MM.1S (cell line): ENCODE measurements around the gene UGT1A4.
"Not testable (repeated sequence)": the region's sequence is repeated elsewhere in the genome, so short reads cannot be mapped to it uniquely, and the experiment has no call there.

Experiments
- DNase-seq: peaks from one replicate; pipeline ENCODE4 v3.0.0-alpha.2; 2015
- H2AFZ ChIP-seq: fragments of 300-600 bp; sonication (generic); 2 replicates; pipeline ENCODE4 v1.6.0; 2016; ENCODE audit warnings: antibody characterized with exemption, low read length
- H3F3A ChIP-seq: fragments of 300-600 bp; sonication (generic); 2 replicates; pipeline ENCODE4 v1.6.1; 2016; ENCODE audit warnings: mild to moderate bottlenecking, antibody characterized with exemption, low read length, moderate library complexity, mixed read lengths; ENCODE audit not compliant: insufficient read depth
- H3K27ac ChIP-seq: fragments of 300-600 bp; sonication (generic); 2 replicates; pipeline ENCODE4 v1.5.1; 2016; ENCODE audit warnings: mild to moderate bottlenecking, low read length
- H3K27me3 ChIP-seq: fragments of 300-600 bp; sonication (generic); replicated peaks from 2 replicates; pipeline ENCODE4 v1.6.0; 2016; ENCODE audit warnings: low read length; ENCODE audit not compliant: insufficient read depth
- H3K36me3 ChIP-seq: fragments of 300-600 bp; sonication (generic); replicated peaks from 2 replicates; pipeline ENCODE4 v1.6.1; 2016; ENCODE audit warnings: mild to moderate bottlenecking, low read length, mixed read lengths; ENCODE audit not compliant: insufficient read depth
- H3K4me1 ChIP-seq: fragments of 300-600 bp; sonication (generic); 2 replicates; pipeline ENCODE4 v1.6.1; 2016; ENCODE audit warnings: low read length, mixed read lengths
- H3K4me2 ChIP-seq: fragments of 300-600 bp; sonication (generic); 2 replicates; pipeline ENCODE4 v1.6.0; 2016; ENCODE audit warnings: low read depth, low read length
- H3K4me3 ChIP-seq: fragments of 300-600 bp; sonication (generic); 2 replicates; pipeline ENCODE4 v1.5.1; 2016; ENCODE audit warnings: low read length, mixed read lengths
- H3K79me2 ChIP-seq: fragments of 300-600 bp; sonication (generic); 2 replicates; pipeline ENCODE4 v1.6.1; 2016; ENCODE audit warnings: mixed run types, low read length, mixed read lengths
- H3K9ac ChIP-seq: fragments of 300-600 bp; sonication (generic); 2 replicates; pipeline ENCODE4 v1.6.1; 2016; ENCODE audit warnings: low read length, mixed read lengths
- H3K9me2 ChIP-seq: fragments of 300-600 bp; sonication (generic); replicated peaks from 2 replicates; pipeline ENCODE4 v1.6.1; 2016; ENCODE audit warnings: mild to moderate bottlenecking, low read length, mixed read lengths; ENCODE audit not compliant: insufficient read depth
- H3K9me3 ChIP-seq: fragments of 300-600 bp; sonication (generic); replicated peaks from 2 replicates; pipeline ENCODE4 v1.6.1; 2016; ENCODE audit warnings: mild to moderate bottlenecking, low read length, mixed read lengths; ENCODE audit not compliant: insufficient read depth
- H4K20me1 ChIP-seq: fragments of 300-600 bp; sonication (generic); 2 replicates; pipeline ENCODE4 v1.6.1; 2016; ENCODE audit warnings: mild to moderate bottlenecking, low read length, moderate library complexity, mixed read lengths; ENCODE audit not compliant: insufficient read depth
- CTCF ChIP-seq: fragments of 300-600 bp; sonication (generic); IDR thresholded peaks from 2 replicates; pipeline ENCODE4 v1.5.1; 2016; ENCODE audit warnings: antibody characterized with exemption, low read length, mixed read lengths
- EZH2 ChIP-seq: fragments of 300-600 bp; sonication (generic); optimal IDR thresholded peaks from 2 replicates; pipeline ENCODE3; 2017; ENCODE audit warnings: low read depth, mild to moderate bottlenecking, antibody characterized with exemption, low read length, mixed read lengths
- EZH2phosphoT487 ChIP-seq: fragments of 300-600 bp; sonication (generic); IDR thresholded peaks from 2 replicates; pipeline ENCODE4 v1.6.1; 2018; ENCODE audit warnings: antibody characterized with exemption, low read length

Gene UGT1A4

GRCh38 chr2:233746475-233747282 is 28.1 kb downstream of the UGT1A4 start:
- Histone ChIP-seq H3K27ac (no peak overlapping the region), H3F3A (no peaks in the 10 kb centered on the region), H3K27me3 (no peaks in the 10 kb centered on the region), H4K20me1 (no peaks in the 10 kb centered on the region), H3K4me1 (no peaks in the 10 kb centered on the region), H3K79me2 (no peaks in the 10 kb centered on the region), H3K9me2 (no peaks in the 10 kb centered on the region), H3K4me2 (no peak overlapping the region), H3K9me3 (no peaks in the 10 kb centered on the region), H3K4me3 (no peak overlapping the region), H3K9ac (no peak overlapping the region), H2AFZ (no peak overlapping the region), H3K36me3 (no peaks in the 10 kb centered on the region)
- no peak for DNase-seq
- TF ChIP-seq EZH2 = no peak
- no peak for TF ChIP-seq EZH2phosphoT487
- no peak for TF ChIP-seq CTCF

GRCh38 chr2:233747283-233747544 is 28.7 kb downstream of the UGT1A4 start:
- Histone ChIP-seq H3F3A (no peaks in the 10 kb centered on the region), H4K20me1 (no peaks in the 10 kb centered on the region), H3K4me3 (no peak overlapping the region), H3K4me1 (no peaks in the 10 kb centered on the region), H3K4me2 (no peak overlapping the region), H3K27me3 (no peaks in the 10 kb centered on the region), H2AFZ (no peak overlapping the region), H3K9me2 (no peaks in the 10 kb centered on the region), H3K79me2 (no peaks in the 10 kb centered on the region), H3K9ac (no peak overlapping the region), H3K9me3 (no peaks in the 10 kb centered on the region), H3K36me3 (no peaks in the 10 kb centered on the region), H3K27ac (no peak overlapping the region)
- no peak for TF ChIP-seq EZH2
- TF ChIP-seq EZH2phosphoT487 = no peak
- TF ChIP-seq CTCF = no peak
- DNase-seq = no peak

GRCh38 chr2:233750689-233751088 is 32.2 kb downstream of the UGT1A4 start:
- H3K4me1 ChIP-seq, H3K9me3 ChIP-seq, H3K9ac ChIP-seq, H3K27me3 ChIP-seq, H3K9me2 ChIP-seq, H3K4me3 ChIP-seq, DNase-seq, H3K79me2 ChIP-seq, H3K36me3 ChIP-seq, H2AFZ ChIP-seq, H3K4me2 ChIP-seq, H3F3A ChIP-seq, H4K20me1 ChIP-seq, H3K27ac ChIP-seq: not testable (repeated sequence)

- DNase-seq, H3K4me2 ChIP-seq, H3K9me3 ChIP-seq, H3K79me2 ChIP-seq, H3K27ac ChIP-seq, H3K4me1 ChIP-seq, H3K9me2 ChIP-seq, H2AFZ ChIP-seq, H3K27me3 ChIP-seq, H3K9ac ChIP-seq, H4K20me1 ChIP-seq, H3K4me3 ChIP-seq, H3K36me3 ChIP-seq, H3F3A ChIP-seq: not testable (repeated sequence)
These were observed 32.9 kb downstream of the UGT1A4 start for GRCh38 chr2:233751212-233752009.
